Prostate gland (tissue), 2 donors: Measurements from ENCODE around the gene GYS1.

ENCODE experiments used
- CTCF ChIP-seq, 4 experiments: fragments of 200-600 bp in 2 of 4; fragments of 450-650 bp in 2 of 4; sonication (generic) in 2 of 4; IDR thresholded peaks; 1 replicate in 3 of 4; 2 replicates in 1 of 4; pipeline ENCODE4 v1.5.1; 2016 to 2019; ENCODE audit warnings: antibody characterized with exemption in 4 of 4, mild to moderate bottlenecking in 2 of 4, moderate library complexity in 2 of 4
- POLR2A ChIP-seq: fragments of 450-650 bp; IDR thresholded peaks from one replicate; pipeline ENCODE4 v1.6.1; 2016; ENCODE audit warnings: antibody characterized with exemption, mild to moderate bottlenecking

- TF ChIP-seq POLR2A (no peak), CTCF (IDR thresholded peaks at IDR 0.05) (no peak)
Measured at GRCh38 chr19:48943081-48943480, 50.0 kb downstream of the GYS1 start.
